ENCODE measurements around the gene C19orf38. TPM values are rescaled to one million over a fixed set of nuclear protein-coding genes. Genes with fewer than 3 reads are reported as not detected.

The C19orf38 gene
- total and polyA plus RNA-seq, 3 experiments from 2014 or later: 0.44 to 0.48 TPM; not detected in 1

- no peak overlapping the region for H3K27ac ChIP-seq (ENCODE audit: low read depth, low read length)
- ChIA-PET CTCF (no interaction called here), POLR2A (no interaction called here)
- no peaks in the 10 kb centered on the region for H3K27me3 ChIP-seq (ENCODE audit: insufficient read depth, low read length, poor library complexity, severe bottlenecking)
- H3K36me3 Mint-ChIP-seq: peaks cover 0 to 1% (median 0%) of the 10 kb centered on the region in 3 donors
- H3K4me1 Mint-ChIP-seq: peaks cover 10 to 21% (median 20%) of the 10 kb centered on the region in 3 donors
- DNase-seq: no peak
- H3K4me3 Mint-ChIP-seq: no peak overlapping the region
- no peaks in the 10 kb centered on the region for H3K9me3 ChIP-seq (ENCODE audit: low read length)
- no peaks in the 10 kb centered on the region for H3K27me3 Mint-ChIP-seq
- H3K9me3 Mint-ChIP-seq: no peaks in the 10 kb centered on the region
- H3K36me3 ChIP-seq (ENCODE audit: insufficient read depth, low read length): no peaks in the 10 kb centered on the region
- H3K4me3 ChIP-seq (ENCODE audit: low read length): no peak overlapping the region
- peak overlapping the region in 1 of 8 donors; percentile 98 for H3K27ac Mint-ChIP-seq
- no peaks in the 10 kb centered on the region for H3K4me1 ChIP-seq (ENCODE audit: insufficient read depth, low read length)
Observed at GRCh38 chr19:10895363-10895762, 47.1 kb downstream of the C19orf38 start.

GRCh38 chr19:10895920-10896319 is 47.7 kb downstream of the C19orf38 start:
- Mint-ChIP-seq H3K27ac (peak overlapping the region in 1 of 8 donors; percentile 98), H3K27me3 (no peaks in the 10 kb centered on the region), H3K4me1 (peaks cover 10 to 21% (median 21%) of the 10 kb centered on the region in 3 donors), H3K9me3 (no peaks in the 10 kb centered on the region), H3K36me3 (peaks cover 0 to 2% (median 0%) of the 10 kb centered on the region in 3 donors), H3K4me3 (no peak overlapping the region)
- no peak overlapping the region for H3K27ac ChIP-seq (ENCODE audit: low read depth, low read length)
- H3K27me3 ChIP-seq (ENCODE audit: insufficient read depth, low read length, poor library complexity, severe bottlenecking): no peaks in the 10 kb centered on the region
- CTCF ChIA-PET: no interaction called here
- no peak overlapping the region for H3K4me3 ChIP-seq (ENCODE audit: low read length)
- no peaks in the 10 kb centered on the region for H3K4me1 ChIP-seq (ENCODE audit: insufficient read depth, low read length)
- POLR2A ChIA-PET: no interaction called here
- H3K36me3 ChIP-seq (ENCODE audit: insufficient read depth, low read length): no peaks in the 10 kb centered on the region
- no peak for DNase-seq
- no peaks in the 10 kb centered on the region for H3K9me3 ChIP-seq (ENCODE audit: low read length)

DNA sequence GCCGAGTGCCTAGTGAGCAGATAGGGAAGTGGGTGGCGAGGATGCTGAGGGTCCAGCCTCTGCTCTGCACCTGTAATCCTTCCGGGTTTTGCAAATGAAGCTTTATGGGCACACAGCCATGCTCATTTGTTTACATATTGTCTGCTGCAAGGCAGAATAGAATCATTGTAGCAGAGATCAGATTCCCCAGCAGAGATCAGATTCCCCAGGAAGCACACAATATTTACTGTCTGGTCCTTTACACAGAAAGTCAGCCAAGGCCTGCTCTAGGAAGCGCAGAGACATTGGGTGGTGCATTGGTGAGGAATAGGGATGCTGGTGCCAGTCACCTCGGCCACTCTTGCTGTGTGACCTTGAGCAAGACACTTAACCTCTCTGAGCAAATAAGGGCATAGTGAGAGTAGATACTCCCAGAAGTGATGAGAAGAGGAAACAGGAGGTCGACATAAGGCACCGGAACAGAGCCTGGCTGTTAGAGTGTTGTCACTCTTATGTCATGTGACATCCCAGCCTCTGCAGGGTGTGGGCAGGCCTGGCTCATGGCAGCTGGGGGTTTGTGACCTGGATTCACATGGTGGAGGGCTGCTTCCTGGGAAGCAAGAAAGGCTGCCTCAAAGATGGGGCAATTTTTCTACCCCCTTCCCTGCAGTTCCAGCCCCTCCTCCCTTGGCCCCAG is 48.8 kb downstream of the C19orf38 start:
- no peaks in the 10 kb centered on the region for H3K27me3 ChIP-seq (ENCODE audit: insufficient read depth, low read length, poor library complexity, severe bottlenecking)
- no peaks in the 10 kb centered on the region for H3K4me1 ChIP-seq (ENCODE audit: insufficient read depth, low read length)
- no peak for DNase-seq
- Mint-ChIP-seq H3K4me3 (no peak overlapping the region), H3K4me1 (peaks cover 10 to 18% (median 18%) of the 10 kb centered on the region in 3 donors), H3K27ac (peak overlapping the region in 1 of 8 donors; percentile 47), H3K27me3 (no peaks in the 10 kb centered on the region), H3K36me3 (peaks cover 0 to 2% (median 0%) of the 10 kb centered on the region in 3 donors), H3K9me3 (no peaks in the 10 kb centered on the region)
- H3K9me3 ChIP-seq (ENCODE audit: low read length): no peaks in the 10 kb centered on the region
- H3K4me3 ChIP-seq (ENCODE audit: low read length): no peak overlapping the region
- H3K27ac ChIP-seq (ENCODE audit: low read depth, low read length): no peak overlapping the region
- no peaks in the 10 kb centered on the region for H3K36me3 ChIP-seq (ENCODE audit: insufficient read depth, low read length)
- CTCF ChIA-PET: no interaction called here
- POLR2A ChIA-PET: no interaction called here

DNA sequence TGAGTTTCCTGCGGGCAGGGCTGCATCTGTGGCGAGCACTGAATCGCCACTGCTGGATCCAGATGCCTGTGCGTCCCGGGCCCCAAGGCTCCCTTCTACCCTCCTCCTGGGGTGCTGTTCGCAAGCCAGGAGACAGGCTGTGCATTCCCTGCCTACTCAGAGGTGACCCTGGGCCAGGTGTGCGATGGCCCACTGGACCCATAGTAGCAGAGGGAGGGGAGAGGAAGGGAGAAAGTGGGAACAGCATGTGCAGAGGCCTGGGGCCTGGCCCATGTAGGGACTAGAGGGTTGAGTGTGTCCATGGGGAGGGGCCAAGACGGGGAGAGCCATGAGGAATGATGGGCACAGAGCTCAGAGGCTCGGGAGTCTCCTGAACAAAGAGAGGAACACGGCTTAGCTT is 50.4 kb downstream of the C19orf38 start:
- H3K27ac Mint-ChIP-seq: no peak overlapping the region
- POLR2A ChIA-PET: no interaction called here

GRCh38 chr19:10899151-10899653 is 51.0 kb downstream of the C19orf38 start:
- Histone ChIP-seq H3K4me3 (ENCODE audit: low read length) (no peak overlapping the region), H3K9me3 (ENCODE audit: low read length) (peaks cover 4% of the 10 kb centered on the region), H3K36me3 (ENCODE audit: insufficient read depth, low read length) (no peaks in the 10 kb centered on the region), H3K4me1 (ENCODE audit: insufficient read depth, low read length) (no peaks in the 10 kb centered on the region), H3K27ac (ENCODE audit: low read depth, low read length) (no peak overlapping the region), H3K27me3 (ENCODE audit: insufficient read depth, low read length, poor library complexity, severe bottlenecking) (no peaks in the 10 kb centered on the region)
- Mint-ChIP-seq H3K27ac (no peak overlapping the region), H3K4me1 (peaks cover 10 to 18% (median 17%) of the 10 kb centered on the region in 3 donors), H3K27me3 (no peaks in the 10 kb centered on the region), H3K36me3 (peaks cover 6 to 7% (median 6%) of the 10 kb centered on the region in 3 donors), H3K4me3 (no peak overlapping the region), H3K9me3 (peaks cover 0 to 5% (median 2%) of the 10 kb centered on the region in 5 donors)
- no peak for DNase-seq
- CTCF ChIA-PET: interaction anchor here (1.6 kb wide), 1 partner anchor 137 kb away, joined by 3 read pairs; no protein-coding TSS in a partner anchor
- POLR2A ChIA-PET: no interaction called here

More for the DNA sequence above, 50.4 kb downstream of the C19orf38 start:
- CTCF ChIA-PET: interaction anchor here (1.6 kb wide), 1 partner anchor 137 kb away, joined by 3 read pairs; no protein-coding TSS in a partner anchor
- no peaks in the 10 kb centered on the region for H3K27me3 Mint-ChIP-seq
- peaks cover 4 to 6% (median 5%) of the 10 kb centered on the region in 3 donors for H3K36me3 Mint-ChIP-seq
- Histone ChIP-seq H3K27me3 (ENCODE audit: insufficient read depth, low read length, poor library complexity, severe bottlenecking) (no peaks in the 10 kb centered on the region), H3K36me3 (ENCODE audit: insufficient read depth, low read length) (no peaks in the 10 kb centered on the region), H3K4me3 (ENCODE audit: low read length) (no peak overlapping the region), H3K4me1 (ENCODE audit: insufficient read depth, low read length) (no peaks in the 10 kb centered on the region), H3K9me3 (ENCODE audit: low read length) (peaks cover 4% of the 10 kb centered on the region), H3K27ac (ENCODE audit: low read depth, low read length) (no peak overlapping the region)
- H3K4me1 Mint-ChIP-seq: peaks cover 10 to 18% (median 17%) of the 10 kb centered on the region in 3 donors
- H3K4me3 Mint-ChIP-seq: no peak overlapping the region
- no peak for DNase-seq
- peaks cover 0 to 5% (median 0%) of the 10 kb centered on the region in 5 donors for H3K9me3 Mint-ChIP-seq

- peaks cover 0 to 2% (median under 1%) of the 10 kb centered on the region in 5 donors for H3K9me3 Mint-ChIP-seq
- no peaks in the 10 kb centered on the region for H3K27me3 Mint-ChIP-seq
- no peak overlapping the region for H3K4me3 ChIP-seq (ENCODE audit: low read length)
- no peak overlapping the region for H3K4me3 Mint-ChIP-seq
- no peaks in the 10 kb centered on the region for H3K4me1 ChIP-seq (ENCODE audit: insufficient read depth, low read length)
- no peaks in the 10 kb centered on the region for H3K27me3 ChIP-seq (ENCODE audit: insufficient read depth, low read length, poor library complexity, severe bottlenecking)
- peaks cover 2% of the 10 kb centered on the region for H3K9me3 ChIP-seq (ENCODE audit: low read length)
- POLR2A ChIA-PET: no interaction called here
- peaks cover 4 to 52% (median 6%) of the 10 kb centered on the region in 3 donors for H3K36me3 Mint-ChIP-seq
- peaks cover 5% of the 10 kb centered on the region for H3K36me3 ChIP-seq (ENCODE audit: insufficient read depth, low read length)
- CTCF ChIA-PET: no interaction called here
- H3K27ac Mint-ChIP-seq: no peak overlapping the region
- DNase-seq: no peak
- H3K27ac ChIP-seq (ENCODE audit: low read depth, low read length): no peak overlapping the region
- H3K4me1 Mint-ChIP-seq: no peaks in the 10 kb centered on the region
Observed at GRCh38 chr19:10907925-10908324, 59.7 kb downstream of the C19orf38 start.

DNA sequence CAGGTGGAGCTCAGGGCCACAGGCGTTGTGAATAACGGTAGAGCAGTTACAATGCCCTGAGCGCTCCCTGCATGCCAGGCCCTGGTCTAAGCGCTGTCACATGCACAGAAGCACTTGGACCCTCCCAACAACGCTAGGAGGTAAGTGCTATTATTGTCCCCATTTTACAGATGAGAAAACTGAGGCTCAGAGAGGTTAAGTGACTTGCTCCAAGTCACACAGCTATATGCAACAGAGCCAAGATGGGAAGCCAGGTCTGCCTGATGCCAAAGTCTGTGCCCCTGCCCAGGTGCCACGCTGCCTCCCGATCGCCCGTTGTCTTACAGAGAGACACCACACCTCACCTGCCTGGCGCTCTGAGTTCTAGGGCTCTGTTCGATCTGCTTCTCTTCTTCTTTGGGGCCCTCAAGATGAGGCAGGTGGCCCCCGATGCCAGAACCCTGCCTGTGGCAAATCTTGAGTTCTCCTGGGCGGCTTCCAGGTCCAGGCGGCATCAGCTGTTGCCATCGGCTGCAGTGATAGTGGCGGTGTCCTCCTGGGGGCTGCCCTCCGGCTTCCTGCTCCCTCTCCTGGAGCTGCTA is 60.3 kb downstream of the C19orf38 start:
- ChIA-PET CTCF (no interaction called here), POLR2A (no interaction called here)
- Histone ChIP-seq H3K9me3 (ENCODE audit: low read length) (no peaks in the 10 kb centered on the region), H3K27me3 (ENCODE audit: insufficient read depth, low read length, poor library complexity, severe bottlenecking) (no peaks in the 10 kb centered on the region), H3K4me1 (ENCODE audit: insufficient read depth, low read length) (no peaks in the 10 kb centered on the region), H3K36me3 (ENCODE audit: insufficient read depth, low read length) (peaks cover 5% of the 10 kb centered on the region), H3K27ac (ENCODE audit: low read depth, low read length) (no peak overlapping the region), H3K4me3 (ENCODE audit: low read length) (no peak overlapping the region)
- no peak for DNase-seq
- H3K27me3 Mint-ChIP-seq: no peaks in the 10 kb centered on the region
- no peak overlapping the region for H3K27ac Mint-ChIP-seq
- peaks cover 0 to 2% (median 0%) of the 10 kb centered on the region in 5 donors for H3K9me3 Mint-ChIP-seq
- peaks cover 0 to 52% (median 4%) of the 10 kb centered on the region in 3 donors for H3K36me3 Mint-ChIP-seq
- H3K4me1 Mint-ChIP-seq: no peaks in the 10 kb centered on the region
- H3K4me3 Mint-ChIP-seq: no peak overlapping the region
